ENCODE data around the gene GNAT1.

Gene GNAT1

GRCh38 chr3:50245251-50245745 lies 53.9 kb downstream of the GNAT1 start:
- no peak for TF ChIP-seq CTCF (conservative IDR thresholded peaks at IDR 0.05; ENCODE audit: low read depth, low read length)
- DNase-seq (ENCODE audit: low read depth): no peak
- no peak overlapping the region for H3K4me3 ChIP-seq (ENCODE audit: low read depth, low read length)

- H3K4me3 ChIP-seq (ENCODE audit: low read depth, low read length): peak overlapping the region; percentile 50
- peak; percentile 96 for TF ChIP-seq CTCF (conservative IDR thresholded peaks at IDR 0.05; ENCODE audit: low read depth, low read length)
- peak; percentile 90 for DNase-seq (ENCODE audit: low read depth)
These were observed 54.6 kb downstream of the GNAT1 start for GRCh38 chr3:50245831-50246516.

- DNase-seq (ENCODE audit: low read depth): peak; percentile 98
- no peak for TF ChIP-seq CTCF (conservative IDR thresholded peaks at IDR 0.05; ENCODE audit: low read depth, low read length)
- peak overlapping the region; percentile 50 for H3K4me3 ChIP-seq (ENCODE audit: low read depth, low read length)
These were observed 55.1 kb downstream of the GNAT1 start for GRCh38 chr3:50246517-50246954.

All from choroid plexus epithelial cell (primary cell).